WI38 (cell line): ENCODE data around the gene IKZF2.

Experiments used
- H3K4me3 ChIP-seq: 2 replicates; pipeline ENCODE4 v1.5.1; 2011; ENCODE audit warnings: low read depth, mild to moderate bottlenecking, control low read depth, low read length
- TF ChIP-seq, protein P1 (sequence below): IDR thresholded peaks from 2 replicates; pipeline ENCODE4 v1.5.1; 2012; ENCODE audit warnings: low read depth, mild to moderate bottlenecking, control low read depth, low read length

Gene IKZF2

DNA sequence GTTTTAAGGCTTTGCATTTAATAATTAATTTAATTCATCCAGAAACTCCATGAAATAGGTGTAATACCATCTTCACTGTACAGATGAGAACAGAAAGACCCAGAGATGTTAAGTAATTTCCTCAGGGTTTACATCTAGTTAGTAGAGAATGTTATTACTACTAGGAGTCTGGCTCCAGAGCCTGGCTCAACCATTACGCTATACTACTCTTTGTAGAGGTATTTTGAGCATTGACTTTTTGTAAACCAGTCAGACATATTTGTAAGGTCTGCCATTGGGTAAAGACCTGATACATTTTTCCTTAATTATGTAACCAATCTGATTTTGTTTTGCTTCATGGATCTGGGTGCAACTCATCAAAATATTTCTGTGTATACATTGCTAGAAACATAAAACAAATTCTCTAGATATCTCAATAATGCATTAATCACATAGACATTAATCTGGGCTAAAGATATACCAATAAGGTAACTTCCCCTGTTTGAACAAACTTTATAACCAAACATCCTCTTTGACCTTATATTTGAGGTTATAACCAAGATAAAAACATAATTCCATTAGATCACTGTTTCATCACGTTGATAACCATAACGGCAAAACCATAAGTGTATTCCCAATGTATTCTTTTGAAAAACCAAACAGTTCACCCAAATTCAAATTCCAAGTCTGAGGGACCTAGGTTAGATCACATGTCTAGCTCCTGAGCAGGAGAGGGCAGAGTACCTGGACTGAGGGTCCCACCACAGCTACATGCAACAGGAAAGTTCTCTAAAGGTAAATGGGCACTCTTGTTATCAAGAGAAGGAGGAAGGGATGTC lies 135.0 kb downstream of the IKZF2 start:
- H3K4me3 ChIP-seq: no peak overlapping the region
- TF ChIP-seq, protein P1, sequence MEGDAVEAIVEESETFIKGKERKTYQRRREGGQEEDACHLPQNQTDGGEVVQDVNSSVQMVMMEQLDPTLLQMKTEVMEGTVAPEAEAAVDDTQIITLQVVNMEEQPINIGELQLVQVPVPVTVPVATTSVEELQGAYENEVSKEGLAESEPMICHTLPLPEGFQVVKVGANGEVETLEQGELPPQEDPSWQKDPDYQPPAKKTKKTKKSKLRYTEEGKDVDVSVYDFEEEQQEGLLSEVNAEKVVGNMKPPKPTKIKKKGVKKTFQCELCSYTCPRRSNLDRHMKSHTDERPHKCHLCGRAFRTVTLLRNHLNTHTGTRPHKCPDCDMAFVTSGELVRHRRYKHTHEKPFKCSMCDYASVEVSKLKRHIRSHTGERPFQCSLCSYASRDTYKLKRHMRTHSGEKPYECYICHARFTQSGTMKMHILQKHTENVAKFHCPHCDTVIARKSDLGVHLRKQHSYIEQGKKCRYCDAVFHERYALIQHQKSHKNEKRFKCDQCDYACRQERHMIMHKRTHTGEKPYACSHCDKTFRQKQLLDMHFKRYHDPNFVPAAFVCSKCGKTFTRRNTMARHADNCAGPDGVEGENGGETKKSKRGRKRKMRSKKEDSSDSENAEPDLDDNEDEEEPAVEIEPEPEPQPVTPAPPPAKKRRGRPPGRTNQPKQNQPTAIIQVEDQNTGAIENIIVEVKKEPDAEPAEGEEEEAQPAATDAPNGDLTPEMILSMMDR: no peak

DNA sequence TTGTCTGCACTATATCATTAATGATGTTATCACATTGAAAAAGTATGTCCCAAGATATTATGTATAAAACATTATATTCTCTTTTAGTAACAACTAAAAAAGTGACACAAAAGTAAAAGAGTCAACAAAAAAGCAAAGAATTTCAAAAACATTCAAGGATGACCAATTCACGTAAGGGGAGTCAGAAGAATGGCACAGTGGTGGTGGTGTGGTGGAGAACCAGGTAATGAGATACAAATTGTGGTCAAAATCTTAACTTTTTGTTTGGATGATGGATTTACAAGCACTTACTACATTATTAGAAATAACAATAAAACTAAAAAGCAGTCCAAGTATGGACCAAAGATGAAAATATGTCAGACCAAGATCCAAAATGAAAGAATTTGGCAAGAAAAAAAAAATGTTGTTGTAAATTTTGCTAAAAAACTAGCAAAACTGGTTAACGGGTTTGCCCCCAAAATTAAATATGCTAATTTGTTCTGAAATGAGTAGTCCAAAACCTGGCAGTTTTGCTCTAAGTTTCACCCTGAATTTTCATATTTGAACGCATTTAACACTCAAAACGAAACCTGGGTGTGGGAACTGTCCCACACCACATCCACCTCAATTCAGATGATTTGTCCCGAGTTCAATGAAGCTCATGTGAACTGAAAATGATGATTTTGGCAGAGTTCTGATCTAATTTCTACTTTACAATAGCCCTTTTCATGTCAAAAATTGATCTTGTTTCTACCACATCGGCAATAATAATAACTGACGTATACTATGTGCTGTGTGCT lies 135.8 kb downstream of the IKZF2 start:
- TF ChIP-seq, protein P1: no peak

DNA sequence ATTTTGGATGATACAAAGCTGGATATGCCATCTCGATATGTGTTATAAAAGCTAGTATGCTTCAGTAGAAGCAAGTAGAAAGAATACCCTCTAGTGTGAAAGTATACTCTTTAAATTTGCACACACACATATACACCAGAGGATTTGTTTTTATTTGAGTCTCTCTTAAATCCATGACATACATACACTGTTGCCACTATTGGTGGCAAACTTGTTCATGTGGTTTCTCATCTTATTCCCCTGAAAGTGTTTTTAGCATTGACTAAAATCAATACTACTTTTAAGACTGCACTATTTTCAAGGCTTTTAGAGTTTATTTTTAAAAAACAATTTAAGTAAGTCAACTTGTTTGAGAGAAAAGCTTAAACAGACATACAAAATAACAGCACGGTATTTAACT lies 137.4 kb downstream of the IKZF2 start:
- TF ChIP-seq, protein P1: no peak
- H3K4me3 ChIP-seq: no peak overlapping the region

More for the DNA sequence above, 135.8 kb downstream of the IKZF2 start:
- no peak overlapping the region for H3K4me3 ChIP-seq

DNA sequence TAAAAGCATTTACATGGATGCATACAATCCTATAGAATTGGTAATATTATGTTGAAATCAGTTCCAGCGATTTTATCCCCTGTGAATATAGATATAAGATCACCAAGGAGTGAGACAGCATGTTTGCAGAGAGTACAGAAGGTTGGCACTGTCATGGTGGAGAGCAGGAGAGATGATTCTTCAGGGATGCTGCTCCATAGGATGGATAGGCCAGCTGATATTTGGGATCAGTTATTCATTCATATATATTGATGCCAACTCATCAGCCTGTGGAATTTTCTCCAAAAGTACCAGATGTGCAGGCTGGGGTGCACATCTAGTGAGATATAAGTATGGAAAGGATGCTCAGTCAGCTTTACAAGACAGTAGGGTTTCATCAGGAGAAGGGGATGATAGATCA lies 139.9 kb downstream of the IKZF2 start:
- no peak overlapping the region for H3K4me3 ChIP-seq
- TF ChIP-seq, protein P1: no peak

DNA sequence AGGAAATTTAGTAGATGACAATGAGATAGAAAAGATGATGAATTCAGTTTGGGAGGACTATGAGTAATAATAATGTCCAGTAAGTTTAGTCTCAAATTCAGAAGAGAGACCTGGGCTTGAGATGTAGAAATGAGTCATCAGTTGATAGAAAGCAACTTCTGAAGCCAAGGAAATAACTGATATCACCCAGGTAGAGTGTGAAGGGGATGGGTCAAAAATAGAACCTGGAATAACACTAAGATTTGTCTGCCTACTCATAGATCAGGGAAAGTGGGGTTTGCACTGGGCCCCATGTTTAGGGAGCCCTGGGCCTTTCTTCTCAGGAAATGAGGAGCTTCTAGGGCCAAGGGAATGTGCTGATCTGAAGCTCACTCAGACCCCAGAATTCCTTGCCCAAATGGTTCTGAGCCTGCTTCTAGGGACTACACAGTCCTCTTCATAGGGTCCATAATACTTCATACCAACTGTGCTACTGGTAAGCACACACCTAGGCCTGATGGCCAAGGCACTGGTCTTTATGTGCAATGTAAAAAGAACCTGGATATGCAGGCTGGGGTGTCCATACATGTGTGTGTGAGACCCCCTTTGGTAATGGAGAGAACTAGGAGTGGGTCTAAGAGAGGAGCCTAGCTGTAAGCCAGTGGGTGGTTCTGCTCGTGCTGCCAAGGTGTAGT lies 141.2 kb downstream of the IKZF2 start:
- TF ChIP-seq, protein P1: no peak
- H3K4me3 ChIP-seq: no peak overlapping the region

DNA sequence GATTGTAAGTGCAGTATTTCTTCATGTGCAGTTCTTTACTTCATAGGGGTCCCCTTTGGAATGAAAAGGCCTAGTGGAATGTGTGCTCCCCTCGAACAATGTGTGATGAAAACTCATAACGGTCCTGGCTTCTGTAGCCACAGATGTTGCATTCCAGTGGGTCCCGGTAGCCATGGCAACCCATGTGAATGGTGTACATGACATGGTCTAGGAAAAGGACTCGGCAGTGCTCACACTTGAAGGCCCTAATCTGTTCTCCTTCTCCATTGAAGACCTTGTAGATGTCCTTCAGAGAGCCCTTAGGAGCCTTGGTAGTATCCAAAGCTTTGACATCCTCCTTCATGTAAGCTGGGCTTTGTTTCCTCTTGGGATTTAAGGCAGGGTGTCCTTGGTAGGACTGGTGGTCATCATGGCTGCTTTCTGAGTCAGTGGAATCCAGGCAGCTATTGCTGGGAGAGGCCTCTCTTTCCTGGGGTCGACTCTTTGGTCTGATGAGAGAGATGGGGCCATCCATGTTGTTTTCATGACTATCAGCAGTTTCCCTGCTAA lies 144.0 kb downstream of the IKZF2 start:
- no peak overlapping the region for H3K4me3 ChIP-seq

More for the DNA sequence above, 144.0 kb downstream of the IKZF2 start:
- TF ChIP-seq, protein P1: no peak
